ENCODE data around the gene ZFYVE21. TPM values are rescaled to one million over a fixed set of nuclear protein-coding genes. Genes with fewer than 3 reads are reported as not detected.

Gene ZFYVE21
- total RNA-seq (49.6 TPM), polyA plus RNA-seq (210 TPM)

GRCh38 chr14:103715052-103716000 is at the start of gene ZFYVE21, which contains the start of gene XRCC3:
TSS of gene ZFYVE21 (plus strand) at chr14:103715810. CDS start at chr14:103715842, 32 bp downstream.
TSS of gene XRCC3 (minus strand) at chr14:103715451. CDS start at chr14:103711087, 4,364 bp downstream.
- no peaks in the 10 kb centered on the region for H3K36me3 ChIP-seq (ENCODE audit: insufficient read depth)
- H3K27ac ChIP-seq (ENCODE audit: low read depth) = peak within 1 kb of the TSS; percentile 88
- WGBS = under 1% methylated on average over 121 of the region's 121 CpGs
- peak; percentile 98 for DNase-seq (ENCODE audit: extremely low spot score)
- peak within 1 kb of the TSS; percentile 96 for H3K4me3 ChIP-seq (ENCODE audit: low read depth, low read length)
- H3K4me1 ChIP-seq (ENCODE audit: insufficient read depth) = no peaks in the 10 kb centered on the region

GRCh38 chr14:103667671-103668070 is 47.9 kb upstream of the ZFYVE21 start:
- no peak overlapping the region for H3K4me3 ChIP-seq (ENCODE audit: low read depth, low read length)
- peaks cover 5% of the 10 kb centered on the region for H3K36me3 ChIP-seq (ENCODE audit: insufficient read depth)
- no peak overlapping the region for H3K27ac ChIP-seq (ENCODE audit: low read depth)
- no peaks in the 10 kb centered on the region for H3K4me1 ChIP-seq (ENCODE audit: insufficient read depth)
- WGBS = 89% methylated on average over 4 of the region's 4 CpGs
- no peak for DNase-seq (ENCODE audit: extremely low spot score)

GRCh38 chr14:103668117-103668516 is 47.5 kb upstream of the ZFYVE21 start:
- no peak overlapping the region for H3K4me3 ChIP-seq (ENCODE audit: low read depth, low read length)
- no peak overlapping the region for H3K27ac ChIP-seq (ENCODE audit: low read depth)
- no peak for DNase-seq (ENCODE audit: extremely low spot score)
- peaks cover 9% of the 10 kb centered on the region for H3K36me3 ChIP-seq (ENCODE audit: insufficient read depth)
- no peaks in the 10 kb centered on the region for H3K4me1 ChIP-seq (ENCODE audit: insufficient read depth)
- 98% methylated on average over 3 of the region's 3 CpGs for WGBS

GRCh38 chr14:103669370-103669769 is 46.2 kb upstream of the ZFYVE21 start:
- Histone ChIP-seq H3K36me3 (ENCODE audit: insufficient read depth) (peaks cover 9% of the 10 kb centered on the region), H3K4me1 (ENCODE audit: insufficient read depth) (no peaks in the 10 kb centered on the region), H3K27ac (ENCODE audit: low read depth) (no peak overlapping the region), H3K4me3 (ENCODE audit: low read depth, low read length) (no peak overlapping the region)
- whole genome bisulfite sequencing = 96% methylated on average over 2 of the region's 2 CpGs
- no peak for DNase-seq (ENCODE audit: extremely low spot score)

GRCh38 chr14:103671911-103672310 is 43.7 kb upstream of the ZFYVE21 start:
- no peak overlapping the region for H3K4me3 ChIP-seq (ENCODE audit: low read depth, low read length)

GRCh38 chr14:103675957-103676356 is 39.7 kb upstream of the ZFYVE21 start:
- peaks cover 15% of the 10 kb centered on the region for H3K36me3 ChIP-seq (ENCODE audit: insufficient read depth)
- no peak overlapping the region for H3K27ac ChIP-seq (ENCODE audit: low read depth)
- H3K4me1 ChIP-seq (ENCODE audit: insufficient read depth) = no peaks in the 10 kb centered on the region
- 94% methylated on average over 8 of the region's 8 CpGs for WGBS
- no peak for DNase-seq (ENCODE audit: extremely low spot score)
- no peak overlapping the region for H3K4me3 ChIP-seq (ENCODE audit: low read depth, low read length)

More at GRCh38 chr14:103671911-103672310, 43.7 kb upstream of the ZFYVE21 start:
- WGBS = 94% methylated on average over 4 of the region's 4 CpGs
- Histone ChIP-seq H3K36me3 (ENCODE audit: insufficient read depth) (peaks cover 13% of the 10 kb centered on the region), H3K27ac (ENCODE audit: low read depth) (no peak overlapping the region), H3K4me1 (ENCODE audit: insufficient read depth) (no peaks in the 10 kb centered on the region)
- DNase-seq (ENCODE audit: extremely low spot score) = no peak

- H3K27ac ChIP-seq (ENCODE audit: low read depth) = no peak overlapping the region
- H3K4me3 ChIP-seq (ENCODE audit: low read depth, low read length) = no peak overlapping the region
- H3K4me1 ChIP-seq (ENCODE audit: insufficient read depth) = no peaks in the 10 kb centered on the region
- WGBS = 81% methylated on average over 16 of the region's 16 CpGs
- no peak for DNase-seq (ENCODE audit: extremely low spot score)
- H3K36me3 ChIP-seq (ENCODE audit: insufficient read depth) = peaks cover 13% of the 10 kb centered on the region
Observed at GRCh38 chr14:103676881-103677675, 38.5 kb upstream of the ZFYVE21 start.

- no peak for DNase-seq (ENCODE audit: extremely low spot score)
- WGBS = 50% methylated on average over 13 of the region's 13 CpGs
- Histone ChIP-seq H3K4me3 (ENCODE audit: low read depth, low read length) (no peak overlapping the region), H3K4me1 (ENCODE audit: insufficient read depth) (no peaks in the 10 kb centered on the region), H3K27ac (ENCODE audit: low read depth) (peak overlapping the region; percentile 66), H3K36me3 (ENCODE audit: insufficient read depth) (peaks cover 8% of the 10 kb centered on the region)
Observed at GRCh38 chr14:103679351-103679750, 36.3 kb upstream of the ZFYVE21 start.

- Histone ChIP-seq H3K36me3 (ENCODE audit: insufficient read depth) (peaks cover 6% of the 10 kb centered on the region), H3K27ac (ENCODE audit: low read depth) (no peak overlapping the region)
Observed at GRCh38 chr14:103680491-103681231, 34.9 kb upstream of the ZFYVE21 start.

GRCh38 chr14:103683139-103683538 is 32.5 kb upstream of the ZFYVE21 start:
- DNase-seq (ENCODE audit: extremely low spot score) = no peak
- no peak overlapping the region for H3K4me3 ChIP-seq (ENCODE audit: low read depth, low read length)
- H3K36me3 ChIP-seq (ENCODE audit: insufficient read depth) = peaks cover 4% of the 10 kb centered on the region
- 83% methylated on average over 15 of the region's 15 CpGs for WGBS
- H3K4me1 ChIP-seq (ENCODE audit: insufficient read depth) = no peaks in the 10 kb centered on the region
- no peak overlapping the region for H3K27ac ChIP-seq (ENCODE audit: low read depth)

More at GRCh38 chr14:103680491-103681231, 34.9 kb upstream of the ZFYVE21 start:
- Histone ChIP-seq H3K4me3 (ENCODE audit: low read depth, low read length) (no peak overlapping the region), H3K4me1 (ENCODE audit: insufficient read depth) (no peaks in the 10 kb centered on the region)
- 91% methylated on average over 17 of the region's 17 CpGs for WGBS
- DNase-seq (ENCODE audit: extremely low spot score) = no peak

- DNase-seq (ENCODE audit: extremely low spot score) = no peak
- Histone ChIP-seq H3K4me1 (ENCODE audit: insufficient read depth) (no peaks in the 10 kb centered on the region), H3K27ac (ENCODE audit: low read depth) (no peak overlapping the region), H3K36me3 (ENCODE audit: insufficient read depth) (peaks cover 4% of the 10 kb centered on the region), H3K4me3 (ENCODE audit: low read depth, low read length) (no peak overlapping the region)
- WGBS = 70% methylated on average over 6 of the region's 6 CpGs
Observed at GRCh38 chr14:103684471-103684870, 31.1 kb upstream of the ZFYVE21 start.

GRCh38 chr14:103684871-103685270 is 30.7 kb upstream of the ZFYVE21 start:
- H3K4me3 ChIP-seq (ENCODE audit: low read depth, low read length) = no peak overlapping the region
- no peaks in the 10 kb centered on the region for H3K4me1 ChIP-seq (ENCODE audit: insufficient read depth)
- 88% methylated on average over 15 of the region's 15 CpGs for WGBS
- no peak overlapping the region for H3K27ac ChIP-seq (ENCODE audit: low read depth)
- no peak for DNase-seq (ENCODE audit: extremely low spot score)
- H3K36me3 ChIP-seq (ENCODE audit: insufficient read depth) = peaks cover 4% of the 10 kb centered on the region

Data from urinary bladder (tissue), 4 donors.